ENCODE measurements around the gene SNX11.
A peak's percentile ranks its signal among the peaks of the same experiment; 100 is the strongest.

The SNX11 gene

GRCh38 chr17:48060249-48060648, 47.3 kb upstream of the SNX11 start:
- Histone ChIP-seq H3K9me3 (ENCODE audit: control insufficient read depth, insufficient read depth, low read depth, low read length) (no peaks in the 10 kb centered on the region), H3K36me3 (ENCODE audit: control insufficient read depth in 2 of 2, insufficient read depth in 1 of 2, low read length in 2 of 2) (peaks cover 56 to 96% of the 10 kb centered on the region in 2 experiments), H3K4me3 (ENCODE audit: low read depth, low read length) (no peak overlapping the region), H3K27ac (ENCODE audit: extremely low read depth, low read depth, low read length) (no peak overlapping the region), H3K4me1 (ENCODE audit: control insufficient read depth, insufficient read depth, low read length) (peaks cover 3% of the 10 kb centered on the region; the same call in 1 of the 2 replicates)
- no peak for TF ChIP-seq ZFHX2 (tag by site-specific recombination; conservative IDR thresholded peaks at IDR 0.05)
- POLR2A ChIA-PET: interaction anchor here (5.4 kb wide), 1 partner anchor 12 kb away, joined by 51 read pairs; the partner anchor contains the start of gene NFE2L1
- CTCF ChIA-PET: interaction anchor here (0.6 to 1.2 kb wide), 3 partner anchors 14 to 212 kb away, joined by 3 to 12 read pairs (median 4); no protein-coding TSS in a partner anchor

DNA sequence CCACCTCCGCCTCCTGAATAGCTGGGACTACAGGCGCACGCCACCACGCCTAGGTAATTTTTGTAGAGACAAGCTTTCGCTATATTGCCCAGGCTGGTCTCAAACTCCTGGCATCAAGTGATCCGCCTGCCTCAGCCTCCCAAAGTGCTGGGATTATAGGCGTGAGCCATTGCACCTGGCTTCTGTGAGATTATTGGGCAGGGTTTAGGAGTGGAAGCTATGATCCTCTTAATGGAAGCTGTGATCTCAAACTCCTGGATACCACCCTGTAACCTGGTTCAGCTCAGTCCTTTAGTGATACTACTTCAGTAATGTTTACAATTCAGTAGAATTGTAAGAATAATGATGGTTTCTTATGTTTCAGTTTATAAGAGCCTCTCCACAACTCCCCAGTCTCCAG, 45.3 kb upstream of the SNX11 start:
- CTCF ChIA-PET: interaction anchor here (1.2 to 1.6 kb wide), 4 partner anchors 12 to 37 kb away, joined by 3 to 6 read pairs (median 4); no protein-coding TSS in a partner anchor
- Histone ChIP-seq H3K36me3 (ENCODE audit: control insufficient read depth in 2 of 2, insufficient read depth in 1 of 2, low read length in 2 of 2) (peaks cover 53 to 93% of the 10 kb centered on the region in 2 experiments), H3K27ac (ENCODE audit: extremely low read depth, low read depth, low read length) (no peak overlapping the region), H3K9me3 (ENCODE audit: control insufficient read depth, insufficient read depth, low read depth, low read length) (no peaks in the 10 kb centered on the region), H3K4me3 (ENCODE audit: low read depth, low read length) (no peak overlapping the region), H3K4me1 (ENCODE audit: control insufficient read depth, insufficient read depth, low read length) (no peaks in the 10 kb centered on the region)
- POLR2A ChIA-PET: interaction anchor here (5.4 kb wide), 1 partner anchor 14 kb away, joined by 51 read pairs; the partner anchor contains the start of gene NFE2L1
- TF ChIP-seq, protein P1, sequence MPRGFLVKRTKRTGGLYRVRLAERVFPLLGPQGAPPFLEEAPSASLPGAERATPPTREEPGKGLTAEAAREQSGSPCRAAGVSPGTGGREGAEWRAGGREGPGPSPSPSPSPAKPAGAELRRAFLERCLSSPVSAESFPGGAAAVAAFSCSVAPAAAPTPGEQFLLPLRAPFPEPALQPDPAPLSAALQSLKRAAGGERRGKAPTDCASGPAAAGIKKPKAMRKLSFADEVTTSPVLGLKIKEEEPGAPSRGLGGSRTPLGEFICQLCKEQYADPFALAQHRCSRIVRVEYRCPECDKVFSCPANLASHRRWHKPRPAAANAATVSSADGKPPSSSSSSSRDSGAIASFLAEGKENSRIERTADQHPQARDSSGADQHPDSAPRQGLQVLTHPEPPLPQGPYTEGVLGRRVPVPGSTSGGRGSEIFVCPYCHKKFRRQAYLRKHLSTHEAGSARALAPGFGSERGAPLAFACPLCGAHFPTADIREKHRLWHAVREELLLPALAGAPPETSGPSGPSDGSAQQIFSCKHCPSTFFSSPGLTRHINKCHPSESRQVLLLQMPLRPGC (tag by site-specific recombination; IDR thresholded peaks at IDR 0.05): no peak
- TF ChIP-seq ZNF76 (tag by site-specific recombination; IDR thresholded peaks at IDR 0.05; ENCODE audit: borderline replicate concordance, low read depth) (no peak), ZNF660 (tag by site-specific recombination; IDR thresholded peaks at IDR 0.05) (no peak), SP7 (tag by site-specific recombination; IDR thresholded peaks at IDR 0.05) (no peak), PRDM1 (tag by site-specific recombination; IDR thresholded peaks at IDR 0.05) (no peak), ZNF837 (tag by site-specific recombination; IDR thresholded peaks at IDR 0.05) (no peak), BCL11A (tag by site-specific recombination; IDR thresholded peaks at IDR 0.05; ENCODE audit: low read depth) (no peak), ZNF350 (tag by site-specific recombination; IDR thresholded peaks at IDR 0.05) (no peak), HOXA7 (CRISPR knock-in tag; IDR thresholded peaks at IDR 0.05; ENCODE audit: borderline replicate concordance) (no peak), ZNF404 (tag by site-specific recombination; IDR thresholded peaks at IDR 0.05) (no peak)

GRCh38 chr17:48064638-48065037, 42.9 kb upstream of the SNX11 start:
- TF ChIP-seq SCRT2 (tag by site-specific recombination; IDR thresholded peaks at IDR 0.05) (peak; percentile 31; the same call in 1 of the 2 replicates), YY1 (tag by site-specific recombination; IDR thresholded peaks at IDR 0.05) (no peak)
- CTCF ChIA-PET: interaction anchor here (0.6 to 1.6 kb wide), 6 partner anchors 9 to 71 kb away, joined by 3 to 9 read pairs (median 6); no protein-coding TSS in a partner anchor
- H3K4me3 ChIP-seq (ENCODE audit: low read depth, low read length): no peak overlapping the region
- H3K27ac ChIP-seq (ENCODE audit: extremely low read depth, low read depth, low read length): no peak overlapping the region; the same call in 1 of the 2 replicates
- no peaks in the 10 kb centered on the region for H3K4me1 ChIP-seq (ENCODE audit: control insufficient read depth, insufficient read depth, low read length)
- H3K9me3 ChIP-seq (ENCODE audit: control insufficient read depth, insufficient read depth, low read depth, low read length): no peaks in the 10 kb centered on the region
- POLR2A ChIA-PET: interaction anchor here (0.6 to 1.9 kb wide), 5 partner anchors 10 to 17 kb away, joined by 3 to 7 read pairs (median 5); partner anchors contain the start of gene NFE2L1
- peaks cover 63 to 87% of the 10 kb centered on the region in 2 experiments for H3K36me3 ChIP-seq (ENCODE audit: control insufficient read depth in 2 of 2, insufficient read depth in 1 of 2, low read length in 2 of 2)

DNA sequence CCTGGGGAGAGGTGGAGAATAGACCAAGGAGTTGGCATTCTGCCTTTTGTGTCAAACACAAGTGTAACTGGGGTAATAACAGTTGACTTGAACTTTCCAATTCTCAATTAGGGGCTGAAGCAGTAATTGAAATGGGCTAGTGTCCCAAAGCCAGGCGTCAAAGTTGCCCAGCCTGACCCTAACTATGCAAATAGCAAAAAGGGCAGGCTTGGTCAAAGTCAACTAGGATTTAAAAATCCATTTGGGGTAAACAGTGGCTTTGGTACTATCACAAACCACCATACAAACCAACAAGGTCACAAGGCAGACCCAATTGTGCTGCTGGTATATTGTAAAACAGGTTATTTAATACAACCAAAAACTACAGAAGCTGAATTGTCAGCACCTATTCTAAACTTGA, 41.4 kb upstream of the SNX11 start:
- TF ChIP-seq TCF7L2 (IDR thresholded peaks at IDR 0.05; ENCODE audit: borderline replicate concordance, low read depth, low read length) (no peak), ZNF239 (tag by site-specific recombination; IDR thresholded peaks at IDR 0.05) (no peak), ZNF791 (tag by site-specific recombination; IDR thresholded peaks at IDR 0.05) (no peak), ZNF221 (tag by site-specific recombination; IDR thresholded peaks at IDR 0.05; ENCODE audit: borderline replicate concordance) (no peak), ZNF223 (tag by site-specific recombination; IDR thresholded peaks at IDR 0.05) (no peak), ZBTB20 (tag by site-specific recombination; IDR thresholded peaks at IDR 0.05) (no peak)
- TF ChIP-seq, protein P2, sequence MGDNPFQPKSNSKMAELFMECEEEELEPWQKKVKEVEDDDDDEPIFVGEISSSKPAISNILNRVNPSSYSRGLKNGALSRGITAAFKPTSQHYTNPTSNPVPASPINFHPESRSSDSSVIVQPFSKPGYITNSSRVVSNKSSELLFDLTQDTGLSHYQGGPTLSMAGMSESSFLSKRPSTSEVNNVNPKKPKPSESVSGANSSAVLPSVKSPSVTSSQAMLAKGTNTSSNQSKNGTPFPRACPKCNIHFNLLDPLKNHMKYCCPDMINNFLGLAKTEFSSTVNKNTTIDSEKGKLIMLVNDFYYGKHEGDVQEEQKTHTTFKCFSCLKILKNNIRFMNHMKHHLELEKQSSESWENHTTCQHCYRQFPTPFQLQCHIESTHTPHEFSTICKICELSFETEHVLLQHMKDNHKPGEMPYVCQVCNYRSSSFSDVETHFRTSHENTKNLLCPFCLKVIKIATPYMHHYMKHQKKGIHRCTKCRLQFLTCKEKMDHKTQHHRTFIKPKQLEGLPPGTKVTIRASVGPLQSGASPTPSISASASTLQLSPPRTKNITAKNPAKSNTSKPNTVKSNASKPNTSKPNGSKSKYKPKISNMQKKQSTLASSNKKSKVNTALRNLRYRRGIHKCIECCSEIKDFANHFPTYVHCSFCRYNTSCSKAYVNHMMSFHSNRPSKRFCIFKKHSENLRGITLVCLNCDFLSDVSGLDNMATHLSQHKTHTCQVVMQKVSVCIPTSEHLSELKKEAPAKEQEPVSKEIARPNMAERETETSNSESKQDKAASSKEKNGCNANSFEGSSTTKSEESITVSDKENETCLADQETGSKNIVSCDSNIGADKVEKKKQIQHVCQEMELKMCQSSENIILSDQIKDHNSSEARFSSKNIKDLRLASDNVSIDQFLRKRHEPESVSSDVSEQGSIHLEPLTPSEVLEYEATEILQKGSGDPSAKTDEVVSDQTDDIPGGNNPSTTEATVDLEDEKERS (tag by site-specific recombination; IDR thresholded peaks at IDR 0.05): no peak
- no peak overlapping the region for H3K27ac ChIP-seq (ENCODE audit: extremely low read depth, low read depth, low read length)
- POLR2A ChIA-PET: interaction anchor here (1.4 kb wide), 1 partner anchor 18 kb away, joined by 10 read pairs; the partner anchor contains the start of gene NFE2L1
- no peaks in the 10 kb centered on the region for H3K4me1 ChIP-seq (ENCODE audit: control insufficient read depth, insufficient read depth, low read length)
- no peaks in the 10 kb centered on the region for H3K9me3 ChIP-seq (ENCODE audit: control insufficient read depth, insufficient read depth, low read depth, low read length)
- H3K36me3 ChIP-seq (ENCODE audit: control insufficient read depth in 2 of 2, insufficient read depth in 1 of 2, low read length in 2 of 2): peaks cover 55 to 90% of the 10 kb centered on the region in 2 experiments
- H3K4me3 ChIP-seq (ENCODE audit: low read depth, low read length): no peak overlapping the region
- CTCF ChIA-PET: interaction anchor here (0.6 to 4.9 kb wide), 5 partner anchors 9 to 55 kb away, joined by 3 to 35 read pairs (median 4); no protein-coding TSS in a partner anchor
